Right lobe of liver (tissue), 4 donors: ENCODE results near the gene KDM1B.

Experiments used
- CTCF ChIP-seq, 4 donors: fragments of 200-600 bp in 3 of 4; fragments of 450-650 bp in 1 of 4; IDR thresholded peaks; one replicate each; pipeline versions ENCODE4 v1.5.1 to v1.8.0; 2016 to 2022; ENCODE audit warnings: antibody characterized with exemption in 4 of 4, mild to moderate bottlenecking in 2 of 4
- POLR2A ChIP-seq: fragments of 450-650 bp; IDR thresholded peaks from one replicate; pipeline ENCODE4 v1.6.1; 2017; ENCODE audit warnings: antibody characterized with exemption, mild to moderate bottlenecking
- donor health status: DM: no; HTN: no; CAD: no.
- donor health status: DM: no; HTN: no; CAD: no.
- donor health status: DM: no; HTN: yes; CAD: no.

GRCh38 chr6:18121580-18122127, 33.6 kb upstream of the KDM1B start:
- TF ChIP-seq CTCF (IDR thresholded peaks at IDR 0.05) (no peak), POLR2A (no peak)
